NT2/D1 (cell line): ENCODE data around the gene MYO1F.

Source experiments
- DNase-seq: peaks from one replicate; pipeline ENCODE4 v3.0.0-alpha.2; 2011; ENCODE audit warnings: low read depth, low spot score
- H3K27me3 ChIP-seq: 2 replicates; pipeline ENCODE4 v1.6.0; 2011; ENCODE audit warnings: mild to moderate bottlenecking; ENCODE audit not compliant: insufficient read length, insufficient read depth
- H3K36me3 ChIP-seq: 2 replicates; pipeline ENCODE4 v1.6.1; 2011; ENCODE audit warnings: mild to moderate bottlenecking, low read length, mixed read lengths; ENCODE audit not compliant: insufficient read depth, insufficient read length
- H3K4me1 ChIP-seq: 2 replicates; pipeline ENCODE4 v1.5.1; 2011; ENCODE audit not compliant: insufficient read depth, insufficient read length
- H3K4me3 ChIP-seq: 2 replicates; pipeline ENCODE4 v1.5.1; 2011; ENCODE audit warnings: low read depth; ENCODE audit not compliant: insufficient read length
- H3K9ac ChIP-seq: 2 replicates; pipeline ENCODE4 v1.6.0; 2011; ENCODE audit warnings: low read depth; ENCODE audit not compliant: insufficient read length
- H3K9me3 ChIP-seq: 2 replicates; pipeline ENCODE4 v1.5.1; 2011; ENCODE audit warnings: mild to moderate bottlenecking, low read length; ENCODE audit not compliant: insufficient read depth
- SUZ12 ChIP-seq: IDR thresholded peaks from 2 replicates; pipeline ENCODE4 v1.6.1; 2011; ENCODE audit not compliant: insufficient read length, insufficient read depth; ENCODE audit errors: extremely low read depth
- YY1 ChIP-seq: IDR thresholded peaks from 2 replicates; pipeline ENCODE4 v1.6.1; 2011; ENCODE audit not compliant: insufficient read length, insufficient read depth
- ZNF274 ChIP-seq: IDR thresholded peaks from 2 replicates; pipeline ENCODE4 v1.6.1; 2011; ENCODE audit warnings: mild to moderate bottlenecking, low read depth, low read length

Gene MYO1F

GRCh38 chr19:8513687-8514504, 63.3 kb downstream of the MYO1F start, which contains the start of gene ZNF414:
TSS of gene ZNF414 (minus strand) at chr19:8514167. CDS start at chr19:8514046, 121 bp downstream.
- peak within 1 kb of the TSS; percentile 93 for H3K9ac ChIP-seq
- DNase-seq, result peak; percentile 98
- H3K9me3 ChIP-seq, result no peaks in the 10 kb centered on the region
- no peaks in the 10 kb centered on the region for H3K27me3 ChIP-seq
- H3K4me3 ChIP-seq, result peak within 1 kb of the TSS; percentile 77
- H3K4me1 ChIP-seq, result peaks cover 14% of the 10 kb centered on the region
- TF ChIP-seq SUZ12 (no peak), ZNF274 (no peak), YY1 (peak; percentile 65)
- H3K36me3 ChIP-seq, result peaks cover 21% of the 10 kb centered on the region

- H3K36me3 ChIP-seq, result peaks cover 21% of the 10 kb centered on the region
- H3K9me3 ChIP-seq, result no peaks in the 10 kb centered on the region
- TF ChIP-seq YY1 (no peak), SUZ12 (no peak), ZNF274 (no peak)
- peak overlapping the region; percentile 88 for H3K9ac ChIP-seq
- peaks cover 12% of the 10 kb centered on the region for H3K4me1 ChIP-seq
- peak overlapping the region; percentile 27 for H3K4me3 ChIP-seq
- no peaks in the 10 kb centered on the region for H3K27me3 ChIP-seq
- no peak for DNase-seq
These were observed 64.1 kb downstream of the MYO1F start for GRCh38 chr19:8513036-8513686.

- Histone ChIP-seq H3K9ac (peak overlapping the region; percentile 88), H3K36me3 (peaks cover 22% of the 10 kb centered on the region), H3K4me1 (peaks cover 10% of the 10 kb centered on the region), H3K27me3 (no peaks in the 10 kb centered on the region), H3K4me3 (peak overlapping the region; percentile 27), H3K9me3 (no peaks in the 10 kb centered on the region)
- TF ChIP-seq ZNF274, result no peak
- TF ChIP-seq SUZ12, result no peak
- no peak for TF ChIP-seq YY1
- no peak for DNase-seq
These were observed 64.9 kb downstream of the MYO1F start for GRCh38 chr19:8512115-8512967.

DNA sequence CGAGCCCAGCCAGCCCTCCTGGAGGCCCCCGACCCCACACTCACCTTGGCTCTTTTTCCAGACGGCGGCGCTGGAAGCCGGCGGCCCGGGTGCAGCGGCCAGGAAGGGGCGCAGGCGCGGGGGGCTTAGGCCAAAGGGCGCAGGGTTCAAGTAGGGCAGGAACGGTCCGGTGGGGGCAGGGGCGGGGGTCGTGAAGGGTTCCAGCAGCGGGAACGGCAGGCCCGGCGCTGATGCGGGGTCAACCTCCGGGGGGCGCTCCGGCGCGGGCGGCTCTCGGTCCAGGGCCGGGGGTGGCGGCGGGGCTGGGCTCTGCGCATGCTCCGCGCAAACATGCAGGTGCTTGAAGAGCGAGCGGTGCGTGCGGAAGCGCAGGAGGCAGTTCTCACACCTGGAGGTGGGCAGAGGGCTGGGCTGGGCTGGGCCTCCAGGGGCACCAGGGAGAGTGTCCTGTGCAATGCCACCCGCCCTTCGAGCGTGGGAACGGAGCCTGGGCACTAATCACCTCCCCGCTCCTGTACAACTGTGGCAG, 65.6 kb downstream of the MYO1F start:
- Histone ChIP-seq H3K9ac (no peak overlapping the region), H3K4me3 (no peak overlapping the region), H3K9me3 (no peaks in the 10 kb centered on the region), H3K4me1 (peaks cover 15% of the 10 kb centered on the region), H3K36me3 (peaks cover 25% of the 10 kb centered on the region), H3K27me3 (no peaks in the 10 kb centered on the region)
- no peak for DNase-seq
- no peak for TF ChIP-seq ZNF274
- no peak for TF ChIP-seq YY1

GRCh38 chr19:8510589-8511115, 66.6 kb downstream of the MYO1F start:
- TF ChIP-seq YY1 (no peak), SUZ12 (no peak), ZNF274 (no peak)
- Histone ChIP-seq H3K4me3 (no peak overlapping the region), H3K9ac (no peak overlapping the region)

GRCh38 chr19:8506402-8506957, 70.8 kb downstream of the MYO1F start:
- Histone ChIP-seq H3K9ac (peak overlapping the region; percentile 95), H3K4me3 (peak overlapping the region; percentile 61), H3K36me3 (peaks cover 16% of the 10 kb centered on the region), H3K27me3 (no peaks in the 10 kb centered on the region), H3K9me3 (no peaks in the 10 kb centered on the region), H3K4me1 (peaks cover 15% of the 10 kb centered on the region)
- DNase-seq, result no peak
- no peak for TF ChIP-seq YY1
- no peak for TF ChIP-seq ZNF274
- TF ChIP-seq SUZ12, result no peak

More at GRCh38 chr19:8510589-8511115, 66.6 kb downstream of the MYO1F start:
- H3K27me3 ChIP-seq, result no peaks in the 10 kb centered on the region
- H3K9me3 ChIP-seq, result no peaks in the 10 kb centered on the region
- DNase-seq, result no peak
- peaks cover 15% of the 10 kb centered on the region for H3K4me1 ChIP-seq
- peaks cover 25% of the 10 kb centered on the region for H3K36me3 ChIP-seq
